ENCODE data around the gene NFIX.

Gene NFIX

DNA sequence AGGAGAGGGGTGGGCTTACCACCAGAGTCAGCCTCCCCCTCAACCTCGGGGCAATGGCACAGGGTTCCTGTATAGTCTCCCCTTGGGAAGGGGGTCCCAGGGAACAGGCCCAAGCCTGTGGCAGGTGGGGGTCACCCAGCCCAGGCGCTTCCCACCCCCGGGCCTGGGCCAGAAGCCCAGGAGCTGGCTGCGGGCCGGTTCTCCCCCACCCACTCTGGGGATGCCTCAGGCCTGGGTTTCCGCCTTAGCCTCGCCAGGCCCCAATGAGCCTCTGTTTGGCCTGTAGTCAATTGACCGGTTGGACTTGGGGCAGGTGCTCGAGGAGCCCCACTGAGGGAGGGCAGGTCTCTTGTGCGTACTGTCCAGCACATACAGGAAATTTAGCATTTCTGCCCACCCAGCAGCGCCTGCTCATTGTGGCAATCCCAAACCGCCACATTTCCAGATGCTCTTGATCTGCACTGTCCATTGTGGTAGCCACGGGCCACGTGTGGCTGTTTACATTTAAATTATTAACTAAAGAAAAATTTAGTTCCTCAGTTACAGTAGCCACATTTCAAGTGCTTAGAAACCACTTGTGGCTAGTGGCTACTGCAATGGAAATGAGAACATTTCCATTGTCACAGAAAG, 97.4 kb downstream of the NFIX start:
- DNase-seq (ENCODE audit: low read depth) = no peak

DNA sequence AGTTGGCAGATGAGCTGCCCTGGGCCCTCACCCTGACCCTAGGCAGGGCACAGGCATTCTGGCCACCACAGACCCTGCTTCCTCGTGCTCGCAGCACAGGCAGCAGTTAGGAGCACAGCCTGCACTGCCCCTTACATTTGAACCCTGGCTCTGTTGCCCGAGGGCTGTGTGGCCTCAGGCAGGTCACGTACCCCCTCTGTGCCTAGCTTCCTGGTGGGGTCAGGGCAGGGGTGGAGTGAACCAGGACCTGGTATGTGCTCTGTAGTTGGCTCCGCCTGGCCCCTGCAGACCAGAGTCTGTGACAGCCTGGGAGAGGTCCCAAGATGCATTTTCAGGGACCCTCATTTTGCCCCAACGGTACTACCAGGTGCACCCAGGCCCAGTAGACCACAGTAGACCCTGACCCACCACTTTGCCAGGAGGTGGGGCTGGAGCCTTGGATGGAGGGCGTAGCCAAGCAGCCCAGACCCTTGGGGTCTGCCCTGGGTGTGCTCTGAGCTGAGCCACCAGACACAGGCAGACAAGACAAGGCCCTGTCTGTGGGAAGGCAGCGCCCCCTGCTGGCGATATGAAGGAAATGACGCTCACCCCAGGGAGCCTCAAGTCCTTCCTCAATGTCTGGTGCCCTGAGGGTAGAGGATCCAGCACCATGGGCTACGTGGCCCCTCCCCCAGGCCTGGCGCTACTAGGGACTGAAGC, 98.3 kb downstream of the NFIX start:
- DNase-seq (ENCODE audit: low read depth) = peak; percentile 79

DNA sequence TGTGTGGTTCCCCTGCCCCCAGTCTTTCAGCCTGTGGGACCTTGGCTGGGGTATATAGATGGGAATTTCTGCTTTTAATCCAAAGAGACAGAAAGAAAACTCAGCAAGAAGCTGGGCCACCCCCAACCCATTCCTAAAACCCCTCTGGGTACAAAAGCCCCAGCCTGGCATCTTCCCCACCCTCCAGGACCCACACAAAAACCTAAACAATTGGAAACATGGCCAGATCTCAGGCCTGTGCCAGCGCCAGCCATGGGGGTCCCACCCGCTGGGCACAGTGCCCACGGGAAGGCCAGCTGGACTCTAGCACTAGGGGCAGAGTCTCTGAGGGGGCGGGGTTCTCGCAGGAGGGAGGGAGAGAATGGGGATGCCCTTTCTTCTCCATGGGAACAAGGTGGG, 98.8 kb downstream of the NFIX start:
- DNase-seq (ENCODE audit: low read depth) = no peak

DNA sequence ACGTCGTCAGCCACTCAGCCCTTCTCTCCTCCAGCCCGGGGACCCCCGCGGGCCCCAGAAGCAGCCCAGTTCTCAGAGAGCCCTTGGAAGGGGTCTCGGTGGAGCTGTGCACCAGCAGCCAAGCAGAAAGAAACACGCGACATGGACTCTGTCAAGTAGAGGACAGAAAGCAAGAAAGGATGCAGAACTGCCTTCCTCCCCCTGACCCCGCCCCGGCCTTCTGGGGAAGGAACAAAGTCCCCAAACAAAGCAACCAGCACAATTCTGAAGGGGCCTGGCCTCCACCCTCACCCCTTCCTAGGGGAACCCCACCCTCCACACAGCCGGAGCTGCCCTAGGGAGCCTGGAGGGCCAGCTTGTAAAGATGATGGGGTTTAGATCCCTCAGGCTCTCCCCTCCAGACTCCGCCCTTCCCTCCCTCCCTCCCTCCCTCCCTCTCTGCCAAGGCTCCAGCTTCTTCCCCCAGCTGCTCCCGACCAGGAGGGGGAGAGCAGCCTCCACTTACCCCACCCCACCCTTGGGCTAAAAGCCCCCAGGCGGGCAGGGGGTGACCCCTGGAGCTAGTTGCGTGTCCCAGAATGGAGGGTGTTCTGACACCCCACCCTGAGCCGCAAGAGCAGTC, 99.6 kb downstream of the NFIX start:
- no peak for DNase-seq (ENCODE audit: low read depth)

DNA sequence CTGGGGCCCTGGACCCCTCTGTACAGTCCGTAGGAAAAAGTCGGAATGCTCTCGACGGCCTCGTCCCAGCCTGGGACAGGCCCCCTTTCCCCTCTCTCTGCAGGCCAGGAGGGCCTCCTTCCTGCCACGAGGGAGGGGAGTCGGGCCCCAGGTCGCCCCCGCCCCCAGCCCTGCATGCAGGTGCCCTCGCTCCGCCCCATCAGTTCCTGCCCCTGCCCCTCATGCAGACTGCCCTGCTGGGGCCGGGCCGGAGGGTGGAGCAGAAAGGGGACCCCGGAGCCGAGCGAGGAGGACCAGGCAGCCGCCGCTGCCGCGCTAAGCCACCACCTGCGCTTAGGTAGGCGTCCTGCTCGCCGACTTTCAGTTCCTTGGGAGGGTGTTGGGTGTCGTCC, 100.1 kb downstream of the NFIX start:
- no peak for DNase-seq (ENCODE audit: low read depth)

DNA sequence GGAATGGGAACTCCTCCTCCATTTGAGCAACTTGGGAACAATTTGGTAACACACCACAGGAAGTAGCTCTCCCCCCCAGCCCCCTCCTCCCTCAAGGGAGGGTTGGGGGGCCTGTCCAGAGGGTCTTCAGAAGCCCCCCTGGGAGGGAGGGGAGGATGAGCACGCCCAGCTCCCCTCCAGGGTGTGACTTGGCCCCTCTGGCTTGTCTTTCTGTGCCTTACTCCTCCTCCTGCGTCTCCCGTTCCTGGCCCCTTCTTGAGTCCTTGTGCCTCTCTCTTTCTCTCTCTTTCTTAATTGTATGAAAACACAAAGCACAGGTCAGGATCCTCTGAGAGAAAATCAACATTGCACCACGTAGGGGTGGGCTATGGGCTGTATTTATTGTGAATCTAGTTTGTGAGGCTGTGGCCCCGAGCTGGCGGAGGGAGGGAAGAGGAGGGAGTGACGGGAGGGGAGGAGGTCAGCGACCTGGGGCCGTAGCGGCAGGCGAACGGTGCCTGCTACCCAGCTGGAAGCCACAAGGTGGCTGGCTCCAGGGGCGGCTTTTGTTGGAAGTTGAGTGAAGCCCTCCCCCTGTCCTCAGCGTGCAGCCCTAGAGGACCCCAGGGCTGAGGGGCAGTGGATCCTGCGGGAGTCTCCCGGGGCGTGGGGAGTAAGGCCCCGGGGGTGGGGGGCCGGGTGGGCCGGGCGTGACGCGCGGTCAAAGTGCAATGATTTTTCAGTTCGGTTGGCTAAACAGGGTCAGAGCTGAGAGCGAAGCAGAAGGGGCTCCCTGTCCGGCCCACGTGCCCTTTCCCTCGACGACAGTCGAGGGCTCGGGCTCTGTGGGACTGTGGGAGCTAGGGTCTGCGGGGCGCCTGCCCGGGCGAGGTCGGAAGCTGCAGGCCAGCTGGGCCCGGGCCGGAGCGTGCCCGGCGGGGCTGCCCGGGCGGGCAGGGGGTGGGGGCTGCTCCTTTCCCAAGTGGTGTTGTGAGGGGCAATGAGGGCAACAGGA, 101.0 kb downstream of the NFIX start:
- no peak for DNase-seq (ENCODE audit: low read depth)

DNA sequence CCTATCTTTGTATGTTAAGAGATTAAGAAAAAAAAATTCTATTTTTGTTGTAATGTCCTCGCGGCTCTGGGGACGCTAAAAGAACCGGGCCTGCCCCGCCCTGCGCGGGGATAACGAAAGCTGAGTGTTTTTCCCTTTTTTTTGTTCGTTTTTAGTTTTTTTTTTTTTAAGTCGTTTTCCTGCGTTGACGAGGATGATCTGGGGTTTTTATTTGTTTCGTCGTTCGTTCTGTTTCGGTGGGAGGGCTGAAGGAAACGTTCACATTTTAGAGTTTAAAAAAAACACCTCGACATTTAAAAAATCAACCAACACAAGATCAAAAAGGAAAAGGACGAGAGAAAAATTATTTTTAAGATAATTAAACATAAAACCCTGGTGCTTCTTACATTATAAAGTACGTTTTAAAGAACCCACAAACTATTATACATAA, 101.8 kb downstream of the NFIX start:
- DNase-seq (ENCODE audit: low read depth) = no peak

DNA sequence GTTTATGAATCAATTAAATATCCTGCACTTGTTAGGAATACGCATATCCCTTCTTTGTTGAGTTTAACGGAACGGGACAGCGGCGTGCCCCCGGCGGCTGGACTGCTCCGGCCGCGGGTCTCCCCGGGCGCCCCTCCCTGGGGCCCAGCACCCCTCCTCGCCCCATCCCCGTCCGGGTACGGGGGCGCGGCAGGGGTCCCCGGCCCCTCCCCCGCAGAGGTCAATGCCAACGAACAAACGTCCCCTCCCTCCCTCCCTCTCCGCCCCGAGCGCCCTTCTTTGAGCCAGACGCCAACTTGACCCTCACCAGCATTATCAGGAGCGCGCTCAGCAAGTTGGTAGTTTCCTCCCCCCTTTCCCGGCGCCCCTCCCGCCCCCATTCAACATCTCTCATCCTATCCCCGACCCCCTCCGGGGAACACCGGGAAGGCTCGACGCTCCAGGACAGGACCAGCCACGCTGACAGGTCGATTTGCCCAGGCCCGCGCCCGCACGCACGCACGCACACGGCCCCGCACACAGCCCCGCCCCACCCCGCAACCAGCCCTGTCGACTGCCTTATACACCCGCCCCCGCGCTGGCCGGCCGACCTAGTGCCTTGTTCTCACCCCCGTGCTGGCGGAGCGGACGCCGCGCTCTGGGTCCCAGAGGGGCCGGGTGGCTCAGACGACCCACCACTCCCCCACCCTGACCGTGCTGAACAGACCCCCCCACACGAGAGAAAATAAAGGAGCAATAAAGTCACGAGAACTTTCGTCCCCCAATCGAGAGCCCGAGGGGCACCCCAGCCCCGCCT, 102.4 kb downstream of the NFIX start:
- DNase-seq (ENCODE audit: low read depth) = no peak

DNA sequence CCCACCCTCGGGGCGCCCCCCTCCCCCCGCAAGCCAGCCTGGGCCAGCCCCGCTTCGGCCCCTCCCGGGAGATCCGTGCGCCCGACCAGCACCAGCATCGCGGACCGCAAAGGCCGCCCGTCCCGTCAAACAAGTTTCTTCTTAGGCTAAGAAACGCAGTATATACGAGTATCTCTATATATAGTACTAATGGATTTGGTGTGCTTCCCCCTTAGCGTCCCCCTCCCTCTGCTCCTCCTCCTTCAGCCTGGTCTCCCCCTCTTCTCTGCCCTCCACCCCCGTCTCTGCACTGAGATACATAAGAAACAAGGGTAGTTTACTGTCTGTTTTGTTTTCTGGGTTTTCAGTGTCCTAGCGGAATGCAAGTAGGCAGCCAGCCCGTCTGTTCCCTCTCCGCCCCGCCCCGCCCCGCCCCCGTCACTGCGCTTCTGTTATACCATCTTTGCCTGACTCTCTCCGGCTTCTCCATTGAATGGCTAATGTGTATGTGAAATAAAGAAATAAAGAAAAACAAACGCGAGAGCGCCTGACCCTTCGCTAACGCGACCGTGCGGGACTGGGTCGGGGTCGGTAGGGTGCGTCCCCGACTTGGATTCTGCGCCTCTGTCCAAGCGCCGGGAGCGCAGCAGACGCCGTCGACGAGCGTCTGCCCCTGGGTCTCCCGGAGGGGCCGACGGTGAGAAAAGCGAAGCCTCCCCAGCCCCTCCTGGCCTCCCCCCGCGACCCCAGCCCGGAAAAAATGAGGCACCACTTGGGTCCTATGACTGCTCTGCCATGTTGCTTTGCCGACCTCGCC, 103.2 kb downstream of the NFIX start:
- DNase-seq (ENCODE audit: low read depth) = peak; percentile 76

DNA sequence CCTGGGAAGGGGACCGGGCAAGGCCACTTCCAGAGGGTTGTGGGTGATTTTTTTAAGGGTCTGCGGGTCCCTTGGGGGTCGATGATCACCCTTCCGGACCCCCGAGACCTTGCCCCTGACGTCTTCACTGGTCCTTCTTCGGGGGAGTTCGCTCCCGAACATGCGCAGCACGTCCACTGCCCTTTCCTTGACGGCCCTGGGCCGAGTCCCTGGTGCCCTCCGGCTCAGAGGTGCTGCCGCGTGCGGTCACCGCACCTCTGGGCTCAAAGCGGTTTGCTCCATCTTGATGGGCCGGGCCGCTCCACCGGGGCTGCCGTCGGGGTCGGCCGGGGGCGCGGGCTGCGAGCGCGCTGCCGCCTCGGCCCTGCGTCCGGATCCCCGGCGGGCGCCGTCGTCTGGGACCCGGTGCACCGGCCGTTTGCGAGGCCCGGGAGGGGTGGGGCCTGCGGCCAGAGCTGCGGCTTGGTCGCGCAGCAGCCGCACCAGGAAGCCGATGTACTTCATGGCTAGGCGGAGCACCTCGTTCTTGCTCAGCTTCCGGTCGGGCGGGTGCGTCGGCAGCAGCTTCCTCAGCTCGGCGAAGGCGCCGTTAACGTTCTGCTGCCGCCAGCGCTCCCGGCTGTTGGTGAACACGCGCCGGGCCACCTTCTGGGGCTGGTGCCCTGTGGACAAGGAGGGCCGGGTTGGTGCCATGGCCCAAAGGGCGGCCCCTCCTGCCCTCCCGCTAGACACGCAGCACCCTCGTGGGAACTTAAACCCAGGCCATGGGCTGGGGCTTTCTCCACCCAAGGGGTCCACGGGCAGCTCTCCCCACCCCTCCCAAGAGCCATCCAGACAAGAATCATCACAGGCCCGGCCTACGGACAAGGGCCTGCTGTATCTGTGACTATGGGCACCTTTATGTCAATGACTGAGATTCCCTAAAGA, 104.1 kb downstream of the NFIX start:
- peak; percentile 74 for DNase-seq (ENCODE audit: low read depth)

DNA sequence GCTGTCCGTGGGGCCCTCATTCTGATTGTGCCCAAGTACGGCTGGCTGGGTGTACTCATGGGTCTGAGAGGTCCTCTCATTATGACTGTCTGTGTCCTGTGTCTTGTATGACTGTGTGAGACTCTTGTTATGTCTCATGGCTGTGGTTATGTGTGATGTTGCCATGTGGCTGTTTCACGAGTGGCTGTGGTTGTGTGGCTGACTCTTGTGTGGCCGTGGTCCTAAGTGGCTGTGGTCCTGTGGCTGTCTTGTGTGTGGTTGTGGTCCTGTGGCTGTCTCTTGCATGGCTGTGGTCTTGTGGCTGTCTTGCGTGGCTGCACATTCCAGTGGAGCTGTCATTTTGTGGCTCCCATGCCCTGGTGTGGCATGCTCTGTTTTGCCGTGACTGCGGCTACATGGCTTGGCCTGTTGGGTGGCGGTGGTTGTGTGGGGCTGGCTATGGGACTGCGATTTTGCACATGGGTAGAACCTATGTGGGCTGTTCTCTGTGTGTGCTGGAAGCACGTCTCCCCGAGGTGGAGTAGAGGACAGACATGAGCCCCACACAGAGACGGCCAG, 104.8 kb downstream of the NFIX start:
- no peak for DNase-seq (ENCODE audit: low read depth)

DNA sequence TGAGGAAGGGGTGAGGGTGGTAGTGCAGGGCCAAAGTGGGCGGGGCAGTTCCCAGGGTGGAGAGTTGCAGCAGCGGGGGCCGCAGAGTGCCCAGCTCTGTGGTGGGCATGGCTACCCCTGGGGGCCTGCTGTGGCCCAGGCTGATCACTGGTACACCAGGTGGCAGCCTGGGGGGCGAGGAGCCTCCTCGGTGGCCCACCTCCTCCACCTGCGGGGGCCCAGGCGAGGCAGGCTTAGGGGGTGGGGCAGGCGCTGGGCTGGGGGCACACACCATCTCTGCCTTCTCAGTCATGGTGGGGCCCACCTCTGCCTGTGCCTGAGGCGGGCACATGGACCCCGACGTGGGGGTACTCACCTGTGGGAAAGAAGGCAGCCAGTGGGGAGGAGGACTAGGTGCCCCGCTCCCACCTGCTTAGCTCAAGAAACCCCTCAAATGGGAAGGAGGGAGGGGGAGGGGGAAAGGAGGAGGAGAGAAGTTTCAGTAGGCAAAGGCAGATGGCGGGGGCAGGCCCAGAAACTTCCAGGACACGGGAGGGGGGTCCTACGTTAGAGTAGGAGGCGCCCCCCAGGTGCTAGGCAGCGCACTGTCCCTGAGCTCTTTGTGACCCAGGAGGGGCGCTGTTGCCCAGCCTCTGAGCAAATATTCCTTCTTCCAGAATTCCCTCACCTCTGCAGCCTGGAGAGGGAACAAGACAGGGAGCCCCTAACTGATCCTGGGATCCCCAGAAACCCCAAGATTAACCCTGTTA, 105.7 kb downstream of the NFIX start:
- no peak for DNase-seq (ENCODE audit: low read depth)

DNA sequence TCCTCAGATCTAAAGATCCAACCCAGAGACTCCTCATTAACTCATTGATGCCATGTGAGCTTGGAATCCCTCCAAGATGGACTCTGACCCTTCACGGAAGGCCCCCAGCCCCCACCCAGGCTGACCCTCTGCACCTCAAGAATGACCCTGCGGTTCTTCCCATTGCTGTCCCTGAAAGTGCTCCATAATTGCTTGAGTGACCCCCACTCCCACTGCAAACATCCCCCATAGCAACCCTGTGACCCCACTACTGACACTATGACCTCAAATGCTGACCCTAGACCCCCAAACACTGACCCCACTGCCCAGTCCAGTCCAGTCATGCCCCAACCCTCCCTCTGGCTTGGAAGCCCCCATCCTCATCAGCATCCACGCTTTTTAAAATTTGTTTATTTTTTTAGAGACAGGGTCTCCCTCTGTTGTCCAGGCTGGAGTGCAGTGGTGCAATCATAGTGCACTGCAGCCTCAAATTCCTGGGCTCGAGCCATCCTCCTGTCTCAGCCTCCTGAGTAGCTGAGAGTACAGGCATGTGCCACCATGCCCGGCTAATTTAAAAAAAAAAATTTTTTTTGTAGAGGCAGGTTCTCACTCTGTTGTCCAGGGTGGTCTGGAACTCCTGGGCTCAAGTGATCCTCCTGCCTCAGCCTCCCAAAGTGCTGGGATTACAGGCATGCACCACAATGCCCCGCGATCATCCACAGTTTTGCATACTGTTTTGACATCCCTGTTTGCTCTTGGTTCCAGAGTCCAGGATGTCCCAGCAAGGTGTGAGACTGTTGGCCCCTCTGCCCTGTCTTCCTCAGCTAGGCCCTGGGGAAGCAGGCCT, 106.5 kb downstream of the NFIX start:
- no peak for DNase-seq (ENCODE audit: low read depth)

DNA sequence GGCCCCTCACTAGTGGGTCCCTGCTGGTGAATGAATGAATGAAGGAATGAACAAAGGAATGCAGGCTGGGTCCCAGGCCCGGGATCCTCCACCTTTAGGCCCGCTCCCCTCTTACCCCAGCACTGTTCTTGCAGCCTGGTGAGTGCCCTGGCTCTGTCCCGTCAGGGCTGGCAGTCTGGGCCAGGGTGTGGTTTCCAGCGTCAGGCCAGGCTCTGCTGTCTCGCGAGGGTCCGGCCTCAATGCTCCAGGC, 107.1 kb downstream of the NFIX start:
- no peak for DNase-seq (ENCODE audit: low read depth)

DNA sequence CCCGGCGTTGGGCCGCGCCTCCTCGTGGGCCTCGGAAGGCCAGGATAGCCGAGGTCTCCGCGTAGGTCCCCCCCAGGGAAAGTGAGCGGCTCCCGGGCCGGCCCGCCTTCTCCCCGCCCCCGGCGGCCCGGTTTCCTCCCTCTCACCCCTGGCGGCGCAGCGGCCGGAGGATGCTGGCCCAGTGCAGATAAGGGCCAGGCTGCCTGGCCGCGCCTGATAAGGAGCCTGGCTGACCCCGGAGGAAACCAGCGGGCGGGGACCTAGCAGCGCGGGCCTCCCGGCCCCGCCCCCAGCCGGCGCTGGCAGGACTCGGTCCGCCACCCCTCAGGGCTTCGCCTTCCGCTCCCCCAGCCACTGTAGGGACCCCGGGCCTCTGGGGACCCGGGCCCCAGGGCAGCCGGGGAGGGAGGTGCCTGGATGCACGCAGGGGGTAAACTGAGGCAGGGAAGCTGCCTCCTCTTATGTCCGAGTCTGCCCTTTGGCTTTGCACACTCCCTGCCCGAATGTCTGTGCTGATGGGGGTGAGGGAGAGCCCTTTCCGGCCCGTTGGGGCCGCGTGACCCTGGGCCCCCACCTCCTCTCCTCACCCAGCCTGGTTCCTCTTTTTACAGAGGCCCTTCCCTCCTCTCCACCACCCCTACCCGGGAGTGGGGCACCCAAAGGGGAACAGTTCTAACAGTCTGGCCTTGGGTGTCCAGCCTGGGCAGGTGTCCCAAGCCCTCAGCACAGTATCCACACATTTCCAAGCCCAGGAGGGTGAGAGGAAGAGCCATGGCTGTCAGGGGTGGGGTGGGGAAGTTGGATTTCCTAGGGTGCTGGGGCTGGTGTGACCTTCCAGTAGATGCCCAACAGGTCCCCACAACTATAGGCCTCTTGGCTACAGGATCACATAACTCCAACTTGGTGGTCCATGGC, 107.6 kb downstream of the NFIX start, which contains the start of gene LYL1:
Gene LYL1 (minus strand): TSS at position 193 of the 915 bp plus-strand sequence. CDS start 1,687 bp downstream, outside the sequence.
- peak; percentile 53 for DNase-seq (ENCODE audit: low read depth)

DNA sequence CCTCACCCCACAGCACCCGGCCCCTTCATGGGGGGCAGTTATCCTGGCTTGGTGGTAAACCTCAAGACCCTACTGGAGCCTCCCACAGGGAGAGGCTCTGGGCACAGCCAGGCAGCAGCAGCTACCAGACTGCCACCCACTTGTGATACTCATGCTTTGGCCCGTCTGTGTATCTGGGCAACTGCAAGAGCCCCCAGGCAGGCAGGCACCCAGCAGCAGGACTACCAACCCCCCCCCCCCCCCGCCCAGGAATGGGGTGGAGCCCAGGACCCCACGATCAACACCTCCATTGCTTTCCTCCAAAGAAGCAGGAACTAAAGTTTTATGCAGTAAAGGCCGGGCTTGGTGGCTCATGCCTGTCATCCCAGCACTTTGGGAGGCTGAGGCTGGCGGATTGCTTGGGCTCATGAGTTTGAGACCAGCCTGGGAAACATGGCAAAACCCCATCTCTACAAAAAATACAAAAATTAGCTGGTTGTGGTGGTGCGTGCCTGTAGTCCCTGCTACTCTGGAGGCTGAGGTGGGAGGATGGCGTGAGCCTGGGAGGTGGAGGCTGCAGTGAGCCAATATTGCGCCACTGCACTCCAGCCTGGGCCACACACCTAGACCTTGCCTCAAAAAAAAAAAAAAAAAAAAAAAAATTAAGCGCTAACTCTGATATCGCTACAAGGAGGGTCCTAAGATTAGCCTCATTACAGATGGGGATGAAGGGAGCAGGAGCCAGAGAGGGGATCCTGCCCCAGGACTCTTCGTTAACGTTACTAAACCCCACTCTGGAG, 108.5 kb downstream of the NFIX start:
- DNase-seq (ENCODE audit: low read depth) = no peak
